PFSK-1 (cell line): ENCODE results near the gene ACTN2.

Experiments used
- FOXP2 ChIP-seq: optimal IDR thresholded peaks from 2 replicates; pipeline ENCODE3; 2011; ENCODE audit warnings: borderline replicate concordance, control low read depth, inconsistent platforms; ENCODE audit not compliant: insufficient read depth; ENCODE audit errors: extremely low read length, extremely low read depth
- POLR2AphosphoS5 ChIP-seq: IDR thresholded peaks from 2 replicates; pipeline ENCODE4 v1.6.1; 2012; ENCODE audit warnings: low read depth, mild to moderate bottlenecking, control low read depth, low read length, moderate library complexity
- SIN3A ChIP-seq: IDR thresholded peaks from 2 replicates; pipeline ENCODE4 v1.6.1; 2012; ENCODE audit warnings: mild to moderate bottlenecking, low read length, moderate library complexity, borderline replicate concordance; ENCODE audit not compliant: insufficient read depth
- TAF1 ChIP-seq: IDR thresholded peaks from 2 replicates; pipeline ENCODE4 v1.6.1; 2012; ENCODE audit warnings: low read length, control low read depth, borderline replicate concordance; ENCODE audit not compliant: insufficient read depth
- TF ChIP-seq, protein P1 (sequence below), 2 experiments: IDR thresholded peaks; 2 replicates each; pipeline versions ENCODE4 v1.6.1 to v1.8.0; 2011 to 2012; ENCODE audit warnings: low read depth in 2 of 2, low read length in 2 of 2, control low read depth in 1 of 2, inconsistent platforms in 1 of 2, mild to moderate bottlenecking in 1 of 2, moderate library complexity in 1 of 2; ENCODE audit not compliant: insufficient read depth in 1 of 2

DNA sequence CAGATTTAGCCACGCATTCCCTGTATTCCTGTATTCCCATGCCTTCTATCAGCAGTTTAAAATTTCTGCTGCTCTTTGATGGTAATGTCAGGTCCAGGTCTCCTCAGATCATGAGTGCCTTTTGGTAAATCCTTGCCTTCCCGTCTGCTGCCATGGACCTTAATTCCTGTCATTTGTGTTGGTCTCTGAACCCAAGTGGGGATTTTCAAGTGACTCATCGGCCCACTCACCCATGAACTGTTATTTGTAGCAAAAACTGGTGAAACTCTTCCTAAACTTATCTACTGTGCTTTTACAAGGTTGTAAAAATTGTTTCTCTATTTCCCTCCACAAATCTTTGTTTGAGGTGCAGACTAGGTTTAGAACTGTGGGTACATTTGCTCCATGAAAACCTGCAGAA lies 47.4 kb downstream of the ACTN2 start:
- TF ChIP-seq, protein P1, sequence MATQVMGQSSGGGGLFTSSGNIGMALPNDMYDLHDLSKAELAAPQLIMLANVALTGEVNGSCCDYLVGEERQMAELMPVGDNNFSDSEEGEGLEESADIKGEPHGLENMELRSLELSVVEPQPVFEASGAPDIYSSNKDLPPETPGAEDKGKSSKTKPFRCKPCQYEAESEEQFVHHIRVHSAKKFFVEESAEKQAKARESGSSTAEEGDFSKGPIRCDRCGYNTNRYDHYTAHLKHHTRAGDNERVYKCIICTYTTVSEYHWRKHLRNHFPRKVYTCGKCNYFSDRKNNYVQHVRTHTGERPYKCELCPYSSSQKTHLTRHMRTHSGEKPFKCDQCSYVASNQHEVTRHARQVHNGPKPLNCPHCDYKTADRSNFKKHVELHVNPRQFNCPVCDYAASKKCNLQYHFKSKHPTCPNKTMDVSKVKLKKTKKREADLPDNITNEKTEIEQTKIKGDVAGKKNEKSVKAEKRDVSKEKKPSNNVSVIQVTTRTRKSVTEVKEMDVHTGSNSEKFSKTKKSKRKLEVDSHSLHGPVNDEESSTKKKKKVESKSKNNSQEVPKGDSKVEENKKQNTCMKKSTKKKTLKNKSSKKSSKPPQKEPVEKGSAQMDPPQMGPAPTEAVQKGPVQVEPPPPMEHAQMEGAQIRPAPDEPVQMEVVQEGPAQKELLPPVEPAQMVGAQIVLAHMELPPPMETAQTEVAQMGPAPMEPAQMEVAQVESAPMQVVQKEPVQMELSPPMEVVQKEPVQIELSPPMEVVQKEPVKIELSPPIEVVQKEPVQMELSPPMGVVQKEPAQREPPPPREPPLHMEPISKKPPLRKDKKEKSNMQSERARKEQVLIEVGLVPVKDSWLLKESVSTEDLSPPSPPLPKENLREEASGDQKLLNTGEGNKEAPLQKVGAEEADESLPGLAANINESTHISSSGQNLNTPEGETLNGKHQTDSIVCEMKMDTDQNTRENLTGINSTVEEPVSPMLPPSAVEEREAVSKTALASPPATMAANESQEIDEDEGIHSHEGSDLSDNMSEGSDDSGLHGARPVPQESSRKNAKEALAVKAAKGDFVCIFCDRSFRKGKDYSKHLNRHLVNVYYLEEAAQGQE (IDR thresholded peaks at IDR 0.05; ENCODE audit: insufficient read depth in 1 of 2, low read depth in 2 of 2, low read length in 2 of 2): no peak
- no peak for TF ChIP-seq POLR2AphosphoS5
- no peak for TF ChIP-seq SIN3A
- TF ChIP-seq FOXP2: no peak
- TF ChIP-seq TAF1: no peak
